GM10266 (cell line): ENCODE measurements around the gene PDZD8.

Experiments
- DNase-seq: peaks from one replicate; pipeline ENCODE4 v3.0.0; 2012; ENCODE audit errors: extremely low spot score
- TF ChIP-seq, protein P1 (sequence below): IDR thresholded peaks from 2 replicates; pipeline ENCODE4 v1.5.1; 2012; ENCODE audit warnings: mild to moderate bottlenecking, low read depth; ENCODE audit not compliant: control insufficient read depth, insufficient read depth; ENCODE audit errors: missing control alignments

Gene PDZD8

DNA sequence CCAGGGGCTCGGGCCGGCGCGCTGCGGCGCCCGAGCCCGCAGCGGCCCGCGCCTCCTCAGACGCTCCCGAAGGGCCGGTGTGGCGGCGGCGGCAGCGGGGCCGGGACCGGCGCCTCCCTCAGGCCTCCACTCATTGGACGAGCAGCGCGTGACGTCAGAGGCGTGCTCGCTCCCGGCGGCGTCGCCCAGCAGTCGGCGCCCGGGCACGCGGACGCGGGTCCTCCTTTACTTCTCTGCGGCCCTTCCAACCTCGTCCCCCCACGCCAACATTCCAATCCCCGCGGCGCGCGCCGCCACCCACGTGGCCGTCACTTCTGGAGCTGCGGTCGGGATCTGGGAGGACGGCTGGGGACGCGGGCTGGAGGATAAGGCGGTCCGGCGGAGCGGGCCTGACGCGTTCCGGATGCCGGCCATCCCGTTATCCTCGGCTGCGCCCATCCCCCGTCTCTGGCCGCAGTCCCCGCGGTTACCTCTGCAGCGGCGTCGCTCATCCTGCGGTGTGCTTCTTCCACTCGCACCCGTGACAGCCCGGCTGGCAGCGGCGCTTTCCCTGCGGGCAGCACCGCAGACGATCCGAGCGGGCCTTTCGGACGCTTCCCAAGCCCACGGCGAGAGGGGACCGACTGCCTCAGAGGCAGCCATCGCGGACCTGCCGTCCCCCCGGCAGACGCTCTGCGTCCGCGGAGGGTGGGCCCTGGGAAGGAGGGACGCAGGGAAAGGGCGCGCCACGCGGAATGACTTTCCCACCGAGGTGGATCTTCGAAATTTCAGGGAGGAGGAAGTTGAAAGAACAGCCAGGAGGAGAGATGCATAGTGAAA lies at the start of gene PDZD8:
Gene PDZD8 (minus strand): TSS at position 81 of the 819 bp plus-strand sequence. CDS start 213 bp downstream, outside the sequence.
- peak; percentile 94 for DNase-seq
- TF ChIP-seq, protein P1, sequence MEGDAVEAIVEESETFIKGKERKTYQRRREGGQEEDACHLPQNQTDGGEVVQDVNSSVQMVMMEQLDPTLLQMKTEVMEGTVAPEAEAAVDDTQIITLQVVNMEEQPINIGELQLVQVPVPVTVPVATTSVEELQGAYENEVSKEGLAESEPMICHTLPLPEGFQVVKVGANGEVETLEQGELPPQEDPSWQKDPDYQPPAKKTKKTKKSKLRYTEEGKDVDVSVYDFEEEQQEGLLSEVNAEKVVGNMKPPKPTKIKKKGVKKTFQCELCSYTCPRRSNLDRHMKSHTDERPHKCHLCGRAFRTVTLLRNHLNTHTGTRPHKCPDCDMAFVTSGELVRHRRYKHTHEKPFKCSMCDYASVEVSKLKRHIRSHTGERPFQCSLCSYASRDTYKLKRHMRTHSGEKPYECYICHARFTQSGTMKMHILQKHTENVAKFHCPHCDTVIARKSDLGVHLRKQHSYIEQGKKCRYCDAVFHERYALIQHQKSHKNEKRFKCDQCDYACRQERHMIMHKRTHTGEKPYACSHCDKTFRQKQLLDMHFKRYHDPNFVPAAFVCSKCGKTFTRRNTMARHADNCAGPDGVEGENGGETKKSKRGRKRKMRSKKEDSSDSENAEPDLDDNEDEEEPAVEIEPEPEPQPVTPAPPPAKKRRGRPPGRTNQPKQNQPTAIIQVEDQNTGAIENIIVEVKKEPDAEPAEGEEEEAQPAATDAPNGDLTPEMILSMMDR: no peak

- TF ChIP-seq, protein P1: no peak
- DNase-seq: no peak
These were observed 48.9 kb upstream of the PDZD8 start for GRCh38 chr10:117424171-117424570.

DNA sequence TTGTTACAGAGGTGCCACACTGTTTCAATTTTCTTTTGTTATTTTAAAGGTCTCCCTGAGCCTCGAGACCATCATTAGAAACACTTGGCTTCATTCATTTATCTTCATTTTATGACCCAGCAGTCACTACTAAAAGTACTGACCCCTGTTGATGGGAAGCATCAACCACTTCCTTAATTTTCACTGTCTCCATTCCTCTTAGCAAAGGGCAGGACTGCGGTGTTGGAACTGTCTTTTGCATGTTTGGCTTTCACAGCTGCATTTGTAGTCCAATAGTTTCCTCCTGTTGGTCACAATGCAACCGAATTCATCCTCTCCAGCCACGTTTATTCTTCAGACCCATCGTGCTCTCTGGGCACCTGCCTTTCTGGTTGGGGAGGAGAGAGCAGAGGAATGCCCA lies 46.7 kb upstream of the PDZD8 start:
- TF ChIP-seq, protein P1: no peak
- no peak for DNase-seq

- no peak for DNase-seq
- TF ChIP-seq, protein P1: no peak
These were observed 45.5 kb upstream of the PDZD8 start for GRCh38 chr10:117420768-117421167.

DNA sequence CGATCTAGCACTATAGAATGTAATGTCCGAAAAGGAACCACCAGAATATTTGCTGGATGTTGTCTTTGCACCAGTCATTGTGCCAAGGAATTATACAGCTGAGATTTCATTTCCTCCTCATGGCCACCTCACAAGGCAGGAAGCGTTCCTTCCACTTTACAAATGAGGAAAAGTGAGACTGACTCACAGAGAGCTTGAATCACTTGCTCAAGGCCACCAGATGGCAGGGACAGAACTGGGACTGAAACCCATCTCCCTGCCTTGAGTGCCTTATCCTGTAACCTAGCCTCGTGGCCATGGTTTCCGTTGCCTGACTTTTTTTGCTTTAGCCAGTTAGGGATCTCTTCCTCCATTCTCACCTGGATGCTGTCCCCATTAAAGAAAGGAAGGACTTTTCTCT lies 44.7 kb upstream of the PDZD8 start:
- no peak for DNase-seq
- TF ChIP-seq, protein P1: no peak

DNA sequence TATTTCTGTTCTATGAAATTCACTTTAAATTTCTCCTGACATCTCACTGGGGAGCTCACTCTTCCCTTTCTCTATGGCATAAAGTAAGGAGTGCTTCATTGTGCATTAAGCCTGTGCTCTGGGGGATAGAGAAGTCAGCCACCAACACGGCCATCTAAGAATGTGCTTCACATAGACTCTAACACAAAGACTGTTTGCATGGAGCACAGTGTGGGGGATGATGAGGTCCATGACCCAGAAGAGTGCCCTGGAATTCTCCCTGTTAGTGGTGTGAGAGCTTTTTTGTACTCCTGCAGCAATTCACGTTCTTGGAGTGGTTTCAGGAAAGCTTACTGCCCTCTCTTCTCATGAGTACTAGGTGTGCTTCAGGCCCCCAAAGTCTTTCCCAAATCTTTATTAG lies 43.9 kb upstream of the PDZD8 start:
- TF ChIP-seq, protein P1: no peak
- DNase-seq: no peak

DNA sequence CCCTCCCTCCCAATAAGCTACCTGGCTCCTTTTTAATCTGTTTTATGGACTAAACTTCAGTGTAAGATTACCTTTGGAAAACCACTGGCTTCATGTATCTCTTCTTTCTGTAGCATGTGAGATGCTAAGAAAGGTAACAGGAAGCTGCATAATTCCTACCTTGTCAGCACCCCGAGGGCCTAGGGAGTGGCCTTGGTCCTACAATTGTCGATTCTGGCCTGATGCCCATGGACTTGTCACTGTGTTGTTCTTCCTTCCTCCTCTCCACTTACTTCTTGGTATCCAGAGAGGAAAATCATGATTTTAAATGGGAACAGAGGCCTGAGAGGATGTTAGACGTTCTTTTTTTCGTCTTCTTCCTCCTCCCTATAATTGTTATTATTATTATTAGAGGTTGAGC lies 42.9 kb upstream of the PDZD8 start:
- no peak for DNase-seq
- TF ChIP-seq, protein P1: no peak
